ENCODE results near the gene ANKRD13A. TPM values are rescaled to one million over a fixed set of nuclear protein-coding genes. Genes with fewer than 3 reads are reported as not detected.

The ANKRD13A gene
- total and polyA plus RNA-seq, 2 of the 13 experiments (the other 11 are each of a cell fraction or from before 2014, with no cell fraction given) = 34.1 to 41.6 TPM

DNA sequence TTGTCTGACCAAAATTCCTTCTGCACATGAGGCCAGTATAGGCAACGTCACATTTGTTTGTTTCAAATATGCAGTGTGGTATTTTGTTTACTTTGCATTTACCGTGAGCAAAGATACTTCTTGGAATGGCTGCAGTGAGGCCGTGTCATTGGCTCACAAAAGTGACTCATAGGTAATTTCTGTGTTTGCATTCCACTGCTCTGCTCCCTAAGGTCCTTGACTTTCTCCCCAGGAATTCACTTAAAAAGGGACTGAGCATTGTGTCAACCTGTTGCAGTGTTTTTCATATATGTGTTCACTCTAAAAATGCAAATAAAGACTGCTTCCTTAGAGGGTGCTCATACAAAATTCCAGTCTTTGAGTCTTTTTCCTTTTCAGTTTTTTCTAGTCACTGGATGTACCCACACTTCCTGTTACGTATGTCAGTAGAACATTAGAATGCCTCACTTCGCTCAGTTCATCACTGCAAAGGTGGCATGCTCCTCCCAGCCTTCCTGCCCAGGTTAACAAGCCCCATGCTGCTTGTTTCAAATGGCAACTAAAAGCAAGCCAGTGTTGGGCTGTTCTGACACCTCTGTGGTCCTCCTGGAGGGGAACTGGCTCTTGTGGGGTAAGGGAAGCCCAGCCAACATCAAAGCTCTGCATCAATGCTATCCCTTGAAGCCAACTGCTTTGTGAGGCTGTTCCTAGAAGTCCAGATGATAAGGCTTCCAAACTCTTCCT is 40.0 kb downstream of the ANKRD13A start (continued):
- TF ChIP-seq, protein P1, sequence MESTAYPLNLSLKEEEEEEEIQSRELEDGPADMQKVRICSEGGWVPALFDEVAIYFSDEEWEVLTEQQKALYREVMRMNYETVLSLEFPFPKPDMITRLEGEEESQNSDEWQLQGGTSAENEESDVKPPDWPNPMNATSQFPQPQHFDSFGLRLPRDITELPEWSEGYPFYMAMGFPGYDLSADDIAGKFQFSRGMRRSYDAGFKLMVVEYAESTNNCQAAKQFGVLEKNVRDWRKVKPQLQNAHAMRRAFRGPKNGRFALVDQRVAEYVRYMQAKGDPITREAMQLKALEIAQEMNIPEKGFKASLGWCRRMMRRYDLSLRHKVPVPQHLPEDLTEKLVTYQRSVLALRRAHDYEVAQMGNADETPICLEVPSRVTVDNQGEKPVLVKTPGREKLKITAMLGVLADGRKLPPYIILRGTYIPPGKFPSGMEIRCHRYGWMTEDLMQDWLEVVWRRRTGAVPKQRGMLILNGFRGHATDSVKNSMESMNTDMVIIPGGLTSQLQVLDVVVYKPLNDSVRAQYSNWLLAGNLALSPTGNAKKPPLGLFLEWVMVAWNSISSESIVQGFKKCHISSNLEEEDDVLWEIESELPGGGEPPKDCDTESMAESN (CRISPR knock-in tag; conservative IDR thresholded peaks at IDR 0.05) = no peak
- TF ChIP-seq TCF7L2 (IDR thresholded peaks at IDR 0.05; ENCODE audit: low read depth, low read length) = no peak
- no peak for TF ChIP-seq ZNF639 (CRISPR knock-in tag; conservative IDR thresholded peaks at IDR 0.05)
- TF ChIP-seq HOXA7 (CRISPR knock-in tag; IDR thresholded peaks at IDR 0.05) = no peak
- no peak for TF ChIP-seq TGIF2 (CRISPR knock-in tag; IDR thresholded peaks at IDR 0.05)
- TF ChIP-seq ZSCAN30 (CRISPR knock-in tag; IDR thresholded peaks at IDR 0.05) = no peak
- TF ChIP-seq SMAD3 (CRISPR knock-in tag; IDR thresholded peaks at IDR 0.05) = peak; percentile 56; the same call in 1 of the 2 replicates
- TF ChIP-seq, protein P2, sequence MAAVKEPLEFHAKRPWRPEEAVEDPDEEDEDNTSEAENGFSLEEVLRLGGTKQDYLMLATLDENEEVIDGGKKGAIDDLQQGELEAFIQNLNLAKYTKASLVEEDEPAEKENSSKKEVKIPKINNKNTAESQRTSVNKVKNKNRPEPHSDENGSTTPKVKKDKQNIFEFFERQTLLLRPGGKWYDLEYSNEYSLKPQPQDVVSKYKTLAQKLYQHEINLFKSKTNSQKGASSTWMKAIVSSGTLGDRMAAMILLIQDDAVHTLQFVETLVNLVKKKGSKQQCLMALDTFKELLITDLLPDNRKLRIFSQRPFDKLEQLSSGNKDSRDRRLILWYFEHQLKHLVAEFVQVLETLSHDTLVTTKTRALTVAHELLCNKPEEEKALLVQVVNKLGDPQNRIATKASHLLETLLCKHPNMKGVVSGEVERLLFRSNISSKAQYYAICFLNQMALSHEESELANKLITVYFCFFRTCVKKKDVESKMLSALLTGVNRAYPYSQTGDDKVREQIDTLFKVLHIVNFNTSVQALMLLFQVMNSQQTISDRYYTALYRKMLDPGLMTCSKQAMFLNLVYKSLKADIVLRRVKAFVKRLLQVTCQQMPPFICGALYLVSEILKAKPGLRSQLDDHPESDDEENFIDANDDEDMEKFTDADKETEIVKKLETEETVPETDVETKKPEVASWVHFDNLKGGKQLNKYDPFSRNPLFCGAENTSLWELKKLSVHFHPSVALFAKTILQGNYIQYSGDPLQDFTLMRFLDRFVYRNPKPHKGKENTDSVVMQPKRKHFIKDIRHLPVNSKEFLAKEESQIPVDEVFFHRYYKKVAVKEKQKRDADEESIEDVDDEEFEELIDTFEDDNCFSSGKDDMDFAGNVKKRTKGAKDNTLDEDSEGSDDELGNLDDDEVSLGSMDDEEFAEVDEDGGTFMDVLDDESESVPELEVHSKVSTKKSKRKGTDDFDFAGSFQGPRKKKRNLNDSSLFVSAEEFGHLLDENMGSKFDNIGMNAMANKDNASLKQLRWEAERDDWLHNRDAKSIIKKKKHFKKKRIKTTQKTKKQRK (IDR thresholded peaks at IDR 0.05; ENCODE audit: low read length) = no peak
- no peak for TF ChIP-seq PHF8 (CRISPR knock-in tag; IDR thresholded peaks at IDR 0.05)
- no peak for TF ChIP-seq ZNF34 (CRISPR knock-in tag; IDR thresholded peaks at IDR 0.05; ENCODE audit: borderline replicate concordance)
- no peak for TF ChIP-seq ZNF468 (CRISPR knock-in tag; IDR thresholded peaks at IDR 0.05)
- no peak for TF ChIP-seq HOXA9 (CRISPR knock-in tag; IDR thresholded peaks at IDR 0.05; ENCODE audit: borderline replicate concordance)
- no peak for TF ChIP-seq CBX1 (IDR thresholded peaks at IDR 0.05; ENCODE audit: low read depth)
- TF ChIP-seq TCF12 (IDR thresholded peaks at IDR 0.05) = no peak
- no peak for TF ChIP-seq TCF12 (CRISPR knock-in tag; IDR thresholded peaks at IDR 0.05)
- TF ChIP-seq TRIM24 (CRISPR knock-in tag; IDR thresholded peaks at IDR 0.05) = no peak
- no peak for TF ChIP-seq GLI4 (CRISPR knock-in tag; IDR thresholded peaks at IDR 0.05; ENCODE audit: borderline replicate concordance)
- no peak for TF ChIP-seq FIP1L1 (IDR thresholded peaks at IDR 0.05; ENCODE audit: borderline replicate concordance, insufficient read depth, low read depth, low read length)
- TF ChIP-seq CENPX (CRISPR knock-in tag; IDR thresholded peaks at IDR 0.05) = no peak
- TF ChIP-seq, protein P3, sequence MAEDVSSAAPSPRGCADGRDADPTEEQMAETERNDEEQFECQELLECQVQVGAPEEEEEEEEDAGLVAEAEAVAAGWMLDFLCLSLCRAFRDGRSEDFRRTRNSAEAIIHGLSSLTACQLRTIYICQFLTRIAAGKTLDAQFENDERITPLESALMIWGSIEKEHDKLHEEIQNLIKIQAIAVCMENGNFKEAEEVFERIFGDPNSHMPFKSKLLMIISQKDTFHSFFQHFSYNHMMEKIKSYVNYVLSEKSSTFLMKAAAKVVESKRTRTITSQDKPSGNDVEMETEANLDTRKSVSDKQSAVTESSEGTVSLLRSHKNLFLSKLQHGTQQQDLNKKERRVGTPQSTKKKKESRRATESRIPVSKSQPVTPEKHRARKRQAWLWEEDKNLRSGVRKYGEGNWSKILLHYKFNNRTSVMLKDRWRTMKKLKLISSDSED (CRISPR knock-in tag; IDR thresholded peaks at IDR 0.05) = no peak
- TF ChIP-seq ZNF337 (CRISPR knock-in tag; IDR thresholded peaks at IDR 0.05; ENCODE audit: borderline replicate concordance, low read depth) = no peak
- TF ChIP-seq KLF9 (CRISPR knock-in tag; IDR thresholded peaks at IDR 0.05; ENCODE audit: low read depth) = no peak
- peak; percentile 96 for TF ChIP-seq PHF21A (CRISPR knock-in tag; IDR thresholded peaks at IDR 0.05)
- no peak for TF ChIP-seq ZNF138 (CRISPR knock-in tag; IDR thresholded peaks at IDR 0.05; ENCODE audit: low read depth)

Measured in HepG2 (cell line).